ENCODE results near the gene PKN1.

PKN1 gene

DNA sequence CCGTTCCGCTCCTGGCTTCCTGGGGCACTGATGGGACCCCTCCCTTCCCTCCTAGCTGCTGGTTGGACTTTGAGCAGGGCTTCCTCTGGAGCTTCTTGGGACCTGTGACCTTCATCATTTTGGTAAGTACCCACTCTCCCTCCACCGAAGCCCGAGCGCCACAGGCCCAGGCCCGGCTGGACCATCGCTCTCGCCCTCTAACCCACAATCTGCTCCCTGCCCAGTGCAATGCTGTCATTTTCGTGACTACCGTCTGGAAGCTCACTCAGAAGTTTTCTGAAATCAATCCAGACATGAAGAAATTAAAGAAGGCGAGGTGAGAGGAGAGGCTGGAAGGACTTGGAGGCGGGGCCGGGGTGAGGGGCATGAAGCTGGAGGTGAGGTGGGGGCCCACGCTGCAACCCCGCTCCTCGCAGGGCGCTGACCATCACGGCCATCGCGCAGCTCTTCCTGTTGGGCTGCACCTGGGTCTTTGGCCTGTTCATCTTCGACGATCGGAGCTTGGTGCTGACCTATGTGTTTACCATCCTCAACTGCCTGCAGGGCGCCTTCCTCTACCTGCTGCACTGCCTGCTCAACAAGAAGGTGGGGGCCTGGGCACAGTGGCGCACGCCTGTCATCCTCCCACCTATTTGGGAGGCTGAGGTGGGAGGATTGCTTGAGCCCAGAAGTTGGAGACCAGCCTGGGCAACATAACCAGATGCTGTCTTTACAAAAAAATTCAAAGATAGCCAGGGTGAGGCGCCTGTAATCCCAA, 26.3 kb upstream of the PKN1 start:
- no peak for DNase-seq (ENCODE audit: low read depth)

- no peak for DNase-seq (ENCODE audit: low read depth)
These were observed 25.3 kb upstream of the PKN1 start for GRCh38 chr19:14407605-14408484.

GRCh38 chr19:14408491-14409145, 24.5 kb upstream of the PKN1 start:
- no peak for DNase-seq (ENCODE audit: low read depth)

GRCh38 chr19:14409146-14410023, 23.7 kb upstream of the PKN1 start:
- no peak for DNase-seq (ENCODE audit: low read depth)

- DNase-seq (ENCODE audit: low read depth): no peak
These were observed 22.7 kb upstream of the PKN1 start for GRCh38 chr19:14410091-14411051.

- DNase-seq (ENCODE audit: low read depth): no peak
These were observed 21.8 kb upstream of the PKN1 start for GRCh38 chr19:14411161-14411937.

- no peak for DNase-seq (ENCODE audit: low read depth)
These were observed 21.2 kb upstream of the PKN1 start for GRCh38 chr19:14411938-14412245.

DNA sequence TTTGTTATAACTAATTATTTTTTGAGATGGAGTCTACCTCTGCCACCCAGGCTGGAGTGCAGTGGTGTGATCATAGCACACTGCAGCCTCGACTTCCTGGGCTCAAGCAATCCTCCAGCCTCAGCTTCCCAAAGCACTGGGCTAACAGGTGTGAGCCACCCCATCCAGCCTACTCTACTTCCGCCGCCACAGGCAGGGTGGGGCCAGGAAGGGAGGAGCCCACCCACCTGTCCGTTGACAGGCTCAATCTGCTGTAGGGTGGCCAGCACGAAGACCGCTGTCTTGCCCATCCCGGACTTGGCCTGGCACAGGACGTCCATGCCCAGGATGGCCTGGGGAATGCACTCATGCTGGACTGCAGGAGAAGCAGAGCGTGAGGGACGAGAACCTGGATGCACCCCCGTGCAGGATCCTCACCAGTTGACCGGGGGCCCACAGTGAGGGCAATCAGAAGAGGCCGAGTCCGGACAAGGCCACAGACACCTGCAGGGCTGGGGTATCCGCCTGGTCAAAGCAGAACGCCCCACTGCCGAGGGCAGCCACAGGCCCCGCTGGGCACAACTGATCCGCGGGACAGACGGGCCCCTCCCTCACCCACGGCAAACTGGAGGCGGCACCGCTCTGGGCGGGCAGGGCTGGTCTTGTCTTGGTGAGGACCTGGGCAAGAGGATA, 20.6 kb upstream of the PKN1 start:
- DNase-seq (ENCODE audit: low read depth): no peak

DNA sequence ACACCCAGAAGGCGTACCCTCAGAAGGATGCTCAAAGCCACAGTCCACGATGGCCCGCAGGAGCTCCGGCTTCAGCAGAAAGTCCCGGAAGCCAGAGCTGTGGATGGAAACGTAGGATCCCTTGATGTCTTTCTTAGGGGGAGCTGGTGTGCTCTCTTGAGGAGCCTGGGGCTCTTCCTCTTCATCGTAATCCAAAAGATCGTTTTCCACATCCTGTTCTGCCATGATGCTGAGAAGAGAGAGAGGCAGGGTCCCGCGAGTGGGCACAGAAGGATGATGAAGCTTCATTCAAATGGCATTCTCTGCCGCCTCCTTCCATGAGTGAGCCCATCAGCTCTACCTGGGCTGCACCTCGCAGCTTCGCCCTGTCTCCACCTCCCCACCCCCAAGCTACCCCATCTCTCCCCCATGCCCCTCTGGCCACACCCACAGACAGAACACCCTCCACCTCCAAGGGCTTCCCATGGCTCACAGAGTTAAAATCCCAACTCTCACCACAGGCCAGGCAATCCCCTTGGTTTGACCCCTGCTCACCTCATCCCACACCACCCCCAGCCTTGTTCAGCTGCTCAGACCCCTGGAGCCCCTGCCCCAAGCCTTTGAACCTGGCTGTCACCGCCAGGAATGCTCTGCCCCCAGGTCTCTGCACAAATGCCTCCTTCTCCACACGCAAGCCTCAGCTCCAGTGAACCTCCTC, 20.0 kb upstream of the PKN1 start:
- DNase-seq (ENCODE audit: low read depth): no peak

DNA sequence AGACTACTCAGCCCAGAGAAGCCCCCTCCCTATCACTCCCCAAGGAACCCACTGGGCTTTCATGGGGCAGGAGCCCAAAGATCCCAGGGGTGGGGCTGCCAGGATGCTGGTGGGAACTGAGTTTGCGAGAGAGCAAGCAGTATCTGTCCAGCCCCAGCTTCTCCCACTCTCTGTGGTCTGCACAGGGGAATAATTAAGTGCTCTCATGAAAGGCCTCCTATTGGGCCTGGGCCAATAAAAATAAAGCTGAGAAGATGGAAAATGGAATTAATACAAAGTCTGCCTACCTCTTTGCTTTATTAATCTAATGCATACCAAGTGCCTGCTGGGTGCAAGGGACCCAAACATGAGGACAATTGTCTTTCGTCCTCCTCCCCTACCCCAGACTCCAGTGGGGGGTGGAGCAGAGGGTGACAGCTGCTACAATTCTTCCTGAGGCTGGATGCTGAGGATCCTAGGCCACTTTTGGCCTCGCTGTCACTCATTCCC, 19.4 kb upstream of the PKN1 start:
- no peak for DNase-seq (ENCODE audit: low read depth)

DNA sequence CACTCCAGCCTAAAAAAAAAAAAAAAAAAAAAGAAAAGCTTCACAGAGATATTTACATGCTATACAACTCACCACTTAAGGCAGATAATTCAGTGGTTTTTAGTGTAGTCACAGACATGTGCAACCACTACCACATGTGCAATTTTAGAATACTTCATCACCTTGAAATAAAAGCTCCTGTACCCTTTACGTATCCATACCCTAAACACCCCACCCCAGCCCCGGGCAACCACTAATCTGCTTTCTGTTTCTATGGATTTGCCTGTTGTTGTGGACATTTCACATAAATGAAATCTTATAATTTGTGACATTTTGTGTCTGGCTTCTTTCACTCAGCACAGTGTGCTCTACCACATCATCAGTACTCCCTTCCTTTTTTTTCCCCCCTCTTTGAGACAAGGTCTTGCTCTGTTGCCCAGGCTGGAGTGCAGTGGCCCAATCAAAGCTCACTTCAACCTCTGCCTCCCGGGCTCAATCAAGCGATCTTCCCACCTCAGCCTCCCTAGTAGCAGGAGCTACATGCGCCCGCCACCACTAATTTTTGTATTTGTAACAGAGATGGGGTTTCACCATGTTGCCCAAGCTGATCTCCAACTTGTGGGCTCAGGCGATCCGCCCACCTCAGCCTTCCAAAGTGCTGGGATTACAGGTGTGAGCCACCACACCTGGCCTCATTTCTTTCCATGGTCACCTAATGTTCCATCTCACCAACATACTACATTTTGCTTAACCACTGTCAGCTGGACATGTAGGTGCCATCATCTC, 18.0 kb upstream of the PKN1 start:
- no peak for DNase-seq (ENCODE audit: low read depth)

DNA sequence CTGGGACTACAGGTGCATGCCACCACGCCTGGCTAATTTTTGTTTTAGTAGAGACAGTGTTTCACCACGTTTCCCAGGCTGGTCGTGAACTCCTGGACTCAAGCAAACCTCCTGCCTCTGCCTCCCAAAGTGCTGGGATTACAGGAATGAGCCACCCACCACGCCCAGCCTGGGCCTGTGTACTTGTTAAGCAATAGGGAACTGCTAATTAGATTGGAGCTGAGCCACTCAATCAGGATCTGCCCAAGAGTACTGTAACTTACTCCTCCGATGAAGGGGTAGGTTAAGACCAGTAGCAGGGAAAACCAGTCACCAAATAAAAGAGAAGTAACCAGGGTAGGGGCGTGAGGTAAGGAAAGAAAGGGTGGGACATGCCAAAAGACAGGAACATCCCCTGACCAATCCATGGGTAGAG, 16.3 kb upstream of the PKN1 start:
- no peak for DNase-seq (ENCODE audit: low read depth)

DNA sequence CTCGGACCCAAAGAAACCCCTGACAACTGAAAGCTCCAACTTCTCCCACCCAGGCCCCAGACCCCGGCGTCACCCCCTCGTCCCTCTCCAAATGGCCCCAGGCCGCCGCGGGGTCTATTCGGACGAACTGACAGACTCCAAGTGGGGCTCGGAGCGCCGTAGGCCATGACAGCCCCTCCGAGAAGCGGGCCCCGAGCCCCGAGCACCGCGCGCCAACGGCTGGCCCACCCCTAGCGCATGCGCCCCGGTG, 14.3 kb upstream of the PKN1 start:
- peak; percentile 78 for DNase-seq (ENCODE audit: low read depth)

GRCh38 chr19:14419106-14419813, 13.8 kb upstream of the PKN1 start, which contains the start of gene DDX39A:
Gene DDX39A (minus strand): TSS chr19:14419341. CDS start chr19:14413220, 6,121 bp downstream.
- DNase-seq (ENCODE audit: low read depth): peak; percentile 91

- no peak for DNase-seq (ENCODE audit: low read depth)
These were observed 7.4 kb upstream of the PKN1 start for GRCh38 chr19:14425696-14426138.

GRCh38 chr19:14427461-14427860, 5.6 kb upstream of the PKN1 start:
- DNase-seq (ENCODE audit: low read depth): no peak

- no peak for DNase-seq (ENCODE audit: low read depth)
These were observed 4.2 kb upstream of the PKN1 start for GRCh38 chr19:14428882-14429416.

Measured in stimulated activated CD8-positive, alpha-beta memory T cell treated with anti-CD3 and anti-CD28 coated beads, Interleukin-12 subunit alpha, Interleukin-12 subunit beta, amount 100 ng/mL, for 4 hours (primary cell).